NCI-H1694 (cell line): ENCODE results near the gene CREB1.
A peak's percentile ranks its signal among the peaks of the same experiment; 100 is the strongest.
"Not testable (repeated sequence)": the region's sequence is repeated elsewhere in the genome, so short reads cannot be mapped to it uniquely, and the experiment has no call there.

Experiments
- DNase-seq: peaks from one replicate; lab custom pipeline; 2025; lab: John Stamatoyannopoulos, UW

CREB1 gene

DNA sequence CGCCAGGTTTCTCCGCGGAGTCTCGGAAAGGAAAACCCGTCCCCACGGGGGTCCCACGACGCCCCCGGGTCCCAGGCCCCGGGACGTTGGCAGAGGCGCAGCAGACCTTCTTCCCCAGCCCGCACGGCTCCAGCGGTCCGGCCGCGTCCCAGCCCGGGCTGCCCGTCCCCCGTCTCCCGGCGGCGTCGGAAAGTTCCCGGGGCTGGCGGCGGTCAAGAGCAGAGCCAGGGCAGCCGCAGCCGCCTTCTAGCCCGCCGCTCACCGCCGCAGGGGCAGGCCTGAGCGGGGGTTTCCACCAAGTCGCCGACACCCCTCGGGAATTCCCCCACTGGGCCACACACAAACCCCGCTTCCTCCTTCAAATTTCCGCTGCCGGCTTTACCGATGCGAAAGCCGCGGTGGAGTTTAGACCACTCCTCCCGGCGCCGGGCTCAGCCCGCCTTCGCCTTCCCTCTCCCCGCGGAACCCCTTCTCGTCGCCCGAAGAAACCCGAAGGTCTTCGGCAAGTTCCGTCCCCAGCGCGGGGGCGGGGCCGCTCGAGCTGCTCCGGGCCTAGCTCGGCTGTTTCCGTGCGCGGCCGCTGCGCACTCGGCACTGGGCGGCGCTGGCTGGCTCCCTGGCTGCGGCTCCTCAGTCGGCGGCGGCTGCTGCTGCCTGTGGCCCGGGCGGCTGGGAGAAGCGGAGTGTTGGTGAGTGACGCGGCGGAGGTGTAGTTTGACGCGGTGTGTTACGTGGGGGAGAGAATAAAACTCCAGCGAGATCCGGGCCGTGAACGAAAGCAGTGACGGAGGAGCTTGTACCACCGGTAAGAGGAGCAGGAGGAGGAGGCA, at the start of gene CREB1:
TSS of gene CREB1 (plus strand) at position 633 of the 830 bp plus-strand sequence. CDS start 25,674 bp downstream, outside the sequence.
- DNase-seq, result peak; percentile 95

DNA sequence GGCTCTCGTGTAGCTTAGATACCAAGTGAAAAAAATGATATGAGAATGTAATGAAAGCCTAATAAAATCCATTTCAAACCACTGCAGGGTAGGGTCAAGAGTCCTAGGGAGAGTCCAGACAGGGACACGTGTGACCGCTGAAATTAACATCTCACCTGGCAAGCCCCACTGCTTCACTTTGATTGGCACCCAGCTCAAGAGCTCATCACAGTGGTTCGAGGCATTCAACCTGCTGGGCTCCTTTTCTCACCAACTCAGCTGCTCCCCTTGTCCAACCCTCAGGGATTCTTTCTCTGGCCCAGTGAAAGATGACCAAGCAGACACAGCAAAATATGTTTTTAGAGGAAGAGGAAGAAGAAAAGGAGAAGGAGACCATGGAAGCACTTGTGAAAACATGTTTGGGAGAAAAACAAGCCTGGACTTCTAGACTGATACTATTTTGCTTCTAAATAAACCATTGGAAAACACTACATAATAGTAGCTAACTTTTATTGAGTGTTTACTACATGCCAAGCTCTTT, 49.2 kb upstream of the CREB1 start:
- no peak for DNase-seq

DNA sequence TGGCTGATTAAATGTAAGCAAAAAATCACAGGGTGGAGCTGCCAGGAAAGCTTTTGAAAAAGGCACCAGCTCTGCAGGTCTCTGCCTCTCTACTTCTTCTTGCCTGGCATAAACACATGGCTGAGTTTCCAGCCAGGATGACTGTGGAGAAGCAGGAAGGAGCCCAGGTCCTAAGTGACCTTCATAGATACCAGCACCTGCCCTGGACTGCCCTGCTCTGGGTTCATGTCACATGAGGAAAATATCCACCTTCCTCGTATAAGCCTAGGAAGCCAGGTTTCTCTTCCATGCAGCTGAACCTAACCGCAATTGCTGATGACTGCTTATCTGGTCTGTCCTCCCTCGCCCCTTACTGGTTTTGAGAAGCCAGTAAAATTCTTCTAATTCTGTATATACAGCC, 47.8 kb upstream of the CREB1 start:
- peak; percentile 19 for DNase-seq

DNA sequence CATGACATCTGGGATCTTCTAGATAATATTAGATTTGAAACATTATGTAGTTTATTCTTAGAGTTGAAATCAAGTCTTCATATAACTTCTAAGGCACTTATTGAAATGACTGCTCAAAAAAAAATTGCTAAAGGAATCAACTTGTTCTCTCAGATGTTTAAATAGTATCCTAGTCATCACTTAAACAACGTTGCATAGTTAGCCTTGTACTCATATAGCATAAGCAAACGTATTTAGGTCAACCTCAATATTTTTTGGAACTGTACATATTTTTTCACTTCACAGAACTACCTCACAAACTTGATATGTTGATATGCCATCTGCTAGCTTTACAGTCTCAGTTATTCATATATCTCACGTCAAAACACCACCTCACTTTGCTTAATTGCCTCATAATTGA, 47.1 kb upstream of the CREB1 start:
- DNase-seq, result no peak

DNA sequence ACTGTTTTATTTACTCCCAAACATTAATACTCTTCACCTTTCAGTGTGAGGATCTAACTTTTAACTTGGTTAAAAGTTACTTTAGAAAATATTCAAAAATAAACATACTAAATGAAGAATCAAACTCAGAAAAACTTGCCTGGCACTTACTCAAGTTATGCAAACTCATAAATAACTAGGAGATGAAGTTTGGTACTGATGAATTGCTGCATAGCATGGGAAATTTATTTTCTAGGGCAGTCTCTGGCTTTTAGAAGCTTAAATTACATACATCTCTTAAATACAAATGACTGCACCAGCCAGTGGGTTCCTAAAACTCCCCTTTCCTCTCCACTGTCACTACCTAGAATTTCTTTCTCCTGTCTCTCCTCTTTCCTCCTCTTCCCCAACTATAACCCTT, 46.7 kb upstream of the CREB1 start:
- DNase-seq, result no peak

DNA sequence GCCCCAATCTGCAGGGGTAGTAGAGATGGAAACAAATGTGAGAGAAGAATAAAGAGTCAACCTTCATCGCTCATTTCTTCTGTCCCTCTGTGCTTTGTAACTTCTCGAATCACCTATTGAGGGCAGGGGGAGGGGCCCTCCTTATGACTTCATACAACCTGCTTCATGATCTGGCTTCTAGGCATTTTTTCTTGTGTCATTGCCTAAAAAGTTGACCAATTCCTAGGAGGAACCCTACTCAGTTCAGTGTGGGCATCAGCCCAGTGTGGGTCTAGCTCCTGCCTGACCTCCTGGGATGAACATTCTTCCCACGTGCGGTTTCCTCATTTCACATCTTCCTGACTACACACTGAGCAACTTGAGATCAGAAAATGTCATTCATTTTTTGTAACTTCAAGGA, 46.3 kb upstream of the CREB1 start:
- no peak for DNase-seq

DNA sequence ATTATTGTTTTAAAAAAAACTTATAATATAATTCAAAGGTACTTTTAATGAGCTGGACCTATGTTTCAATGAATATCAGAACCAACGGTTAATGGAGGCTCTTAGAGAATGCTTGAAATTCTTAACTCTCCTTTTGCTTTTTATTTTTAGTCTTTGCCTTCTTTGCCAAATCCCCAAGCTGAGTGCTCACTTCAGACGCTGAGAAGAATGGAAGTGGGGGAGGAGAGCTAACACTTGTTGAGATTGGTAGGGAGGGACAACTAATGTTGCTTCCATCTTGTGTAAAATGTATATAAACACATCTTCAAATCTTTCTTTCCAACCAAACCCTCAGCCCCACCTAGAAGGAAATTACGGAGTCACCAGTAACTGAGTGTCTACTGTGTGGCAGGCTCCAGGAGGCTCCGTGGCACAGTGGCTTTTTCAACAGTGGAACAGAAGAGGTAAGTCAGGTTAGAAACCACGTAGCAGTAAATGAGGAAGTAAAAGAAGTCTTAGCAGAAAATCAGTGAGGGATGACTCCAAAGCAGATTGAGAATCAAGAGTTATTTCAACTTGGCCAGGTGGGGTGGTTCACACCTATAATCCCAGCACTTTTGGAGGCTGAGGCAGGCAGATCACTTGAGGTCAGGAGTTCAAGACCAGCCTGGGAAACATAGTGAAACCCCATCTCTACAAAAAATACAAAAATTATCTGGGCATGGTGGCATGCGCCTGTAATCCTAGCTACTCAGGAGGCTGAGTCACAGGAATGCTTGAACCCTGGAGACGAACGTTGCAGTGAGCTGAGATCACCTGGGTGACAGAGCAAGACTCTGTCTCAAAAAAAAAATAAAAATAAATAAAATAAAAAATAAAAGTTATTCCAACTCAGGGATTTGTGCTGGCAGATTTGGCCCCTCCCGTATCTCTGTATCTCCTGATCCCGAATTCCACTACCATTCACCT, 45.0 kb upstream of the CREB1 start:
- DNase-seq, result no peak

DNA sequence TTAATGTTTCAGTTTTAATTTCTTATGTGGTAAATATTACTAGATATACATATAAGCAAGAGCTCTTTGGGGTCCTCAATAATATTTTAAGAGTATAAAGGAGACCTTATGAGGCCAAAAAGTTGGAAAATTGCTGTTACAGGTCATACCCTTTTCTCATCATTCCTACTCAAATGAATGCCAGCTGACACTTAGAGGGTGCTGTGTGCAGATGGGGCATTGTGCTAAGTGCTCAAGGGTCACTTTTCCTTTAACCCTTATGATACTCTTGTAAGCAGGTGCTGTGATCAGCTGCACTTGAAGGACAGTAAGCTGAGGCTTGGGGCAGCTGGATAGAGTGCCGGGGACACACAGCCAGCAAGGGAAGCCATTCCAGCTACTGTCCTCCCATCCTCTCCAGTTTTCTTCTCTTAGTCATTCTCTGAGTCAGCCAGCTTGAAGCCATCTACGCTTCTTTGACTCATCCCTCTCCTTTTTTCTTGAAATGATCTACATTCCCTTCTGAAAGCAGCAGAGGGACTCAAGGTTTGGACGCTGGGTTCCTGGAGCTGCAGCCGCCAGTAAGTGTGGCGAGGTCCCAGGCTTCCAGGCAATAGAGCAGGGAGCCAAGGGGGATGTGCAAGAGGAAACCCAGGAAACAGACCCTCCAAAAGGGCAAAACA, 42.0 kb upstream of the CREB1 start:
- DNase-seq, result no peak

DNA sequence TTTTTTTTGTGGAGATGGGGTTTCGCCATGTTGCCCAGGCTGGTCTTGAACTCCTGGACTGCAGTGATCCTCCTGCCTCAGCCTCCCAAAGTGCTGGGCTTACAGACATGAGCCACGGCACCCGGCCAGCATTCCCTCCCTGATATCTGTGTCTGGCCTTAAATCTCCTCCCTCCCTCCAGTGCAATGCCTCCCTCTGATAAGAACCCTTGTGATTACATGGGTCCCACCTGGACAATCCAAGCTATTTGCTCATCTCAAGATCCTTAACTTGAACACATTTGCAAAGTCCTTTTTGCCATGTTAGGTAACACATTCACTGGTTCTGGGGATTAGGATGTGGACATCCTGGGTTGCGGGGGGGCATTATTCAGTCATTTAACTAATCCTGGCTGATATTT, 40.5 kb upstream of the CREB1 start:
- no peak for DNase-seq

DNA sequence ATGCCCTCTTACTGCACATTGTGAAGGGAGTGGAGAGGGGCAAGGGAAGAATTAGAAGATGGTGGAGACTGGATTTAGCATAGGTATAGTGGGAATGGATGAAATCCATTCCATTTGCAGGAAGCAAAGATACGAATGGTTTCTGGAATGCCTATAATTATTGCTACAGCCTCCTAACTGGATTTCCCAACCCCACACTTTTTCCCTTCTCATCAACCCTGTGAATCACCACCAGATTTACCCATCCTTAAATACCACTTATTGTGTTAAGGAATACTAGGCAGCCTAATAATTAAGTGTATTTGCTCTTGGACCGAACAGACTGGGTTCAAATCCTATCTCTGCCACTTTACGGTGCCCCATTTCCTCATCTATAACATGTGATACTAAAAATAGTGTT, 39.3 kb upstream of the CREB1 start:
- no peak for DNase-seq

DNA sequence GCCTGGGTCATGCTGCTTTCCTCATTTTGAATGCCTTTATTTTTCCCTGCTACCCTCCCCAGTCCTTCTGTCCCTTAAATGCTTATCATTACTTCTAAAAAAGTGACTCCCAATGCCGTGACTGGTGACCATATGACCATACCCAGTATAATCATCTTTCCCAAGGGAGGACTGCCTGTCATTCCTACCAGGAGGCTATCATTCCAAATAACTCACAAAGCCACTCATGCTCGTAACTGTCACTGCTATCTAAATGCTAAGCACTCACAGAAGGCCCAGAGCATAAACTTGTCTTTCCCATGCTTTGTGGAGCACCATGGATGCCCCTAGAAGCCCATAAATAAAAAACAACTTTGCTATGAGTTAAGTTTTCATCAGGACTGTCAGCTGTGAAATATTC, 38.7 kb upstream of the CREB1 start:
- DNase-seq, result no peak

DNA sequence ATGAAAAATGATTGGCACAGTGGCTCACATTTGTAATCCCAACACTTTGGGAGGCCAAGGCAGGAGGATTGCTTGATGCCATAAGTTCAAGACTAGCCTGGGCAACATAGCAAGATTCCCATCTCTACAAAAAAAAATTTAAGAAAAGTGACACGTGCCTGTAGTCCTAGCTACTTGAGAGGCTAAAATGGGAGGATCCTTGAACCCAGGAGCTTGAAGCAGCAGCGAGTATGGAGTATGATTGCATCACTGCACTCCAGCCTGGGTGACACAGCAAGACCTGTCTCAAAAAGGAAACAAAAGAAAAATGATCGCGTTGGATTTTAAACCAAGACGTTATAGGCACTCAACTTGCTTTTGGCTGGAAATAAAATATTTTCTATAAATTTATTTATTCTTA, 37.8 kb upstream of the CREB1 start:
- no peak for DNase-seq

DNA sequence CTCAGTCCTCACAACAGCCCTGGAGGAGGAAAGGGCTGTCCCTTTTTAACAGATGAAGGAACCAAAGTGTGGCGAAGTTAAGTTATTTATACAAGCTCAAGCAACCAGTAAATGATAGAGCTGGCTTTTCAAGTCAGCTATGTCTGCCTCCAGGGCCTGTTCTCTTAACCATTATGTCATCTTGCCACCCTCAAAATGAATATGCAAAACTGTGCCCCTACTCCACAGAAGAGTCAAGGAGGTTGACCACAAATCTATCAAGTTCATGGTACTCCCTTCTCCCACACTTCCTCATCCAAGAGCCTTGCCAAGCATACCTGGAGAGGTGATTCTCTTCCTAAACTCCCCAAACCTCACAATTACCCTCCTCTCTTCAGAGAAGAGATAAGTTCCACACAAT, 37.3 kb upstream of the CREB1 start:
- DNase-seq, result no peak

DNA sequence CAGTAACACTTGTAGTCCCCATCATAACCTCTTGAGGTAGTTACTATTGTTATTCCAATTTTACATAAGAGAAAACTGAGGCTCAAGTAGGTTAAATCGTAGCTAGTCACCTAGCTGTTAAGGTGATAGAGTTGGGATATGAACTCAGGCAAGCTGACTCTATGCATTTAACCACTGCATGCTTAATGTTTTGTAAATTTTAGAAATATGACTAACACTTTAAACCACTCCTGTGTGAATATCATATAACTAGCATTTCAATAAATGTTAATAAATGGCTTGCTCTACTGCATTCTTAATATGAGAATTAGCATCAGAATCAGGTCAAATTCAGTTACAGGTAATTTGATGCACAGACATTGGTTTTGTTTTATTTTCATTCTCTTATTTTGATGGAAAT, 35.6 kb upstream of the CREB1 start:
- DNase-seq, result no peak

DNA sequence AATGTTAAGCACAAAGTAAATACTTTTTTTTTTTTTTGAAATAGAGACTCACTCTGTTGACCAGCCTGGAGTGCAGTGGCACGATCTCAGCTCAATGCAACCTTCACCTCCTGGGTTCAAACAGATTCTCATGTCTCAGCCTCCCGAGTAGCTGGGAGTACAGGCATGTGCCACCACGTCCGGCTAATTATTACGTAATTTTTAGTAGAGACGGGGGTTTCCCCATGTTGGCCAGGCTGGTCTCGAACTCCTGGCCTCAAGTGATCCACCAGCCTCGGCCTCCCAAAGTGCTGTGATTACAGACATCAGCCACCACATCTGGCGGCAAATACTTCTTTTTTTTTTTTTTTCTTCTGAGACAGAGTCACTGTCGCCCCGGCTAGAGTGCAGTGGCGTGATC, 32.8 kb upstream of the CREB1 start:
- not testable (repeated sequence) for DNase-seq

DNA sequence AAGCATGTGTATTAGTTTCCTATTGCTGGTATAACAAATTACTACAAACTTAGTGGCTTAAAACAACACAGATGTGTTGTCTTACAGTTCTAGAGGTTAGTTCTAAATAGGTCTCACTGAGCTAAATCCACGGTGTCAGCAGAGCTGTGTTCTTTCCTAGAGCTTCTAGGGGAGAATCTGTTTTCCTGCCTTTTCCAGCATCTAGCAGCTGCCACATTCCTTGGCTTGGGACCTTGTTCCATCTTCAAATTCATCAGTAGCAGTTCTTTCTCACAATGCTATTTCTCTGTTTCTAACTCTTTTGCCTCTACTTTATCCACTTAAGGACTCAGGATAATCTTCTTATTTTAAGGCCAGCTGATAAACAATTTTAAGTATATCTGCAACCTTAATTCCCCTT, 32.2 kb upstream of the CREB1 start:
- DNase-seq, result no peak

DNA sequence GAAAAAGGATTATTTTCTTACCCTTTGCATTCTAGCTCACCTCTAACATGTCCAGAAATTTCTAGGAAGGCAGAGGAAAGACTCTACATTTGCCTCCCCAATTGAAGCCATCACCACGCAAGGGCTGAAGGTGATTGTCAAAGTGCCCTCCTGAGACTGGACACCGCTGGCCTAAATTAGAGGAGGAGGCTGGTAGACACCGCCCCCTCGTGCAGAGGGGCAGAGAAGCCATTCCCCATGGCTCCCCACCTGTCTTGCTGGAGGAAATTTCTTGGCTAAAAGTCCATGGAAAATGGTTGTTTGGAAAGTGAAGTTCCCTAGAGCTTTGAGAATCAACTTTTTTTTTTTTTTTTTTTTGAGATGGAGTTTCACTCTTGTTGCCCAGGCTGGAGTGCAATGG, 31.3 kb upstream of the CREB1 start:
- DNase-seq, result no peak

DNA sequence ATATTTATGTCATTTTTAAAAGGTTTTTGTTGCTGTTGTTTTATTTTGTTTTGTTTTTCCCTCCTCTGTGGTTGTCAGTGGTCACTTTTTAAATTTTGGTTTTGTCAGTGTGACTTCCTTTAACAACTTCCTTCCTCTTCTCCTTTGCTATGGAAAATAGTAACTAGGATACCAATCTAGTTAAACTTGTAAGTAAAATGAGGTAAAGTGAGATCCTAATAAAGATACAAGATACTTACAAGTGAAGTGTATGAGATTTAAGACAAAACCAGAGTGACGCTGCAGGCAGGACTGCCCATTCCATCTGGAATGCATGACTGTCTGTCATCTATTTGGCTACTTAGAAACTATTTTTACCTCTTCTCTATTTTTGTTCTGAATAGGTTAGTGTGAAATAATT, 30.6 kb upstream of the CREB1 start:
- no peak for DNase-seq

DNA sequence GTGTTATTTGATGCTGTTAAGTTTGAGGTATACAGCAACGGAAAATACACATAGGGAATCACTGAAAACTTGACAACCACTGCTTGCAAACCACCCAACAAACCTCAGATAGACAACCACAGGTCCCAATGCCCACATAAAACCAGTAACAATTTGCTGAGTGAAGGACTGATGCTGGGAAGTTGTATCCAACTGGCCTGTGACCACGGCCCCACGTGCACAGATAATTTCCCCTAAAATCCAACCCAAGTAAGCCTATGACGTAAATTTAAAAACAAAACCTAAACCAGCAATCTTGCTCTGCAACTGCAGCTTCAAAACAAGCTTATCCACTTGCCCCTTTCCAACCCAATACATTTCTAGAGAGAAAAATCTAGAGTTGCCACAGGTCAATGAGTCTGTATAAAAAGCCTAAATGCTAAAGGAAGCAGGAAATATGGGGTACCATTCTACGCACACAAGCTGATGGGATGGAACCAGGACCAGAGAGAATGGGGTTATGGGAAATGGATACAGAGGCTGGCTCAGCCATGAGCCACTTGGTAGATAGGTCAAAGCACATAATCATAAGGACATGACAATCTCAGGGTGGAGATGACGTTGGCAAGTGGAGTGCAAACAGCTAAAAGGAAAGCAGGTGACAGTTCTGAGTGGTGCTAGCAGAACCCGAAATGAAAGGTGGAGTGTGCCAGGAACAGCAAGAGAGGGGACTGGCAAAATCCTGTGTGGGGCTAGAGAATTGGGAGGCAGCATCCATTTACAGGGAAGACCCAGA, 27.8 kb upstream of the CREB1 start:
- no peak for DNase-seq

DNA sequence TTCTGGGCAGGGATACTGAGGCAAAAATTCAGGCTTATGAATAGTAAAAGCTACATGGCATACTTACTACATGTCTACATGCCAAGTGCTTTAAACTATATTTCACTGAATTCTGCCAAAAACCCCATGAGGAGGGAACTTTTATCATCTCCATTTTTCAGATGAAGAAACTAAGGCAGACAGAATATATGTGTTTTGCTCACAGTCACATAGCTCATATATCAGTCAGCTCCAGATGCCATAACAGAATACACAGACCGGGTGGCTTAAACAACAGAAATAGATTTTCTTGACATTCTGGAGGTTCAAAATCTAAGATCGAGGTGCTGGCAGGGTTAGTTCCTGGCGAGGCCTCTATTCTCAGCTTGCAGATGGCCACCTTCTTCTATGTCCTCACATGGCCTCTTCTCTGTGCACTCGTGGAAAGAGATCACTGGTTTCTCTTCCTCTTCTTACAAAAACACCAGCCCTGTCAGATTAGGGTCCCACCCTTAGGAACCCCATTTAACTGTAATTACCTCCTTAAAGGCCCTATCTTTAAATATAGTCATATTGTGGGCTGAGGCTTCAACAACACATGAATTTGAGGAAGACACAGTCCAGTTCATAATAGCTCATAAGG, 27.1 kb upstream of the CREB1 start:
- DNase-seq, result no peak

DNA sequence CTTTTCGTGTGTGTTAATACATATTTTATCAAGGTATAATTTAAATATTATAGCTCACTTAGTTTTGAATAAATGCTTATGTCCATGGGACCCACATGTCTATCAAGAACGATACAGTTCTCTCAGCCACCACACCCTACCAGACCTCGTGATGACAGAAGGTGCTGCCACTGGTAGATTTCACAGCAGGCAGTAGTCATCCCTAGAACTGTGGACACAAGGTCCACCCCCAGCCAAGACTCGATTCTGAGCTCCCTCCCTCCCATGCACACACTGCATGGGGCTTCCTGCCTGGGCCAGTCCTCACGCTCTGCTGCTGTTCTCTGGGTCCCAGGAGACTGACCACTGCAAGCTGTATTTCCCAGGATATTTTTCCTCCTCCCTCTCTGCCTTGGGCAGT, 26.5 kb upstream of the CREB1 start:
- DNase-seq, result no peak
